Head of caudate nucleus (tissue), 42 donors: Measurements from ENCODE around the gene PDZK1IP1.
A peak's percentile ranks its signal among the peaks of the same experiment; 100 is the strongest.

Experiments used
- DNase-seq, 42 donors: peaks; one replicate each; pipeline versions ENCODE4 v3.0.0 to v3.0.0-alpha.2; 2020 to 2021; ENCODE audit warnings: mixed read lengths in 7 of 42
- intact Hi-C: fragments of 100-400 bp; cut with DNase I; formaldehyde crosslinking; loops from one replicate; pipeline ENCODE4 v1.15.0; 2022

Gene PDZK1IP1, protein sequence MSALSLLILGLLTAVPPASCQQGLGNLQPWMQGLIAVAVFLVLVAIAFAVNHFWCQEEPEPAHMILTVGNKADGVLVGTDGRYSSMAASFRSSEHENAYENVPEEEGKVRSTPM

GRCh38 chr1:47189844-47190508, at the start of gene PDZK1IP1:
TSS of gene PDZK1IP1 (minus strand) at chr1:47190036. CDS start at chr1:47189932, 104 bp downstream.
- DNase-seq = peak in 22 of 42 donors; percentile 8 to 76 (median 44)

DNA sequence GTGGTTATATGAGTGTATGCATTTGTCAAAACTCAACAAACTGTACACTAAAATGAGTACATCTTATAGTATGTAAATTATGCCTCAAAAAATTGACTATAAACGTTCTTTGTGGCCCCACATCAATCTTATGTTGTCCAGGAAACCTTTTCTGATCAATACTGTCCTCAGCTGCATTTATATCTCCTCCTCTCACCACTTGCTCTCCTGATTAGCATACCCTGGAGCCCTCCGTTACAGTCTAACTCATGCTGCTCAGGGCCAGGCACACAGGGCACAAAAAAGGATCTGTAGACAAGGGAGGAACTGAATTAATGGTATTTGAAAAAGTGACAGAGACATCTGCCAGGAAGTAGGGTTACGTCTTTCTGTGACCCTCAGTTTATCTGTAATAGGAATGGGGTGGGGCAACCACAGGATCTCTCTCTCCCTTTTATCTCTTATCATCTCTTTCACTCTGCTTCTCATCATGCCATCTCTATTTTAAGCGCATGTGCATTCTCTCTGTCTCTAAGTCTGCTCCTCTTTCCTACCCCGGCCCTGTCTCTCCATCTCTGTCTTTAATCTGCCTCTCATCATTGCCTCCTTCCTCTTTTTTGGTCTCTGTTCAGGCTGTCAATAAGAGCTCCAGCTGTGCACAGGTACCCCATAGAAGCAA, 49.2 kb upstream of the PDZK1IP1 start:
- no peak for DNase-seq
- intact Hi-C loops = no loop called here

More at GRCh38 chr1:47189844-47190508, at the start of gene PDZK1IP1:
- intact Hi-C loops = no loop called here

GRCh38 chr1:47235806-47236205, 46.0 kb upstream of the PDZK1IP1 start:
- intact Hi-C loops = no loop called here
- peak in 2 of 42 donors; percentile 5 to 28 for DNase-seq

- peak in 38 of 42 donors; percentile 20 to 74 (median 52) for DNase-seq
- intact Hi-C loops = no loop called here
Measured at GRCh38 chr1:47235241-47235681, 45.4 kb upstream of the PDZK1IP1 start.

DNA sequence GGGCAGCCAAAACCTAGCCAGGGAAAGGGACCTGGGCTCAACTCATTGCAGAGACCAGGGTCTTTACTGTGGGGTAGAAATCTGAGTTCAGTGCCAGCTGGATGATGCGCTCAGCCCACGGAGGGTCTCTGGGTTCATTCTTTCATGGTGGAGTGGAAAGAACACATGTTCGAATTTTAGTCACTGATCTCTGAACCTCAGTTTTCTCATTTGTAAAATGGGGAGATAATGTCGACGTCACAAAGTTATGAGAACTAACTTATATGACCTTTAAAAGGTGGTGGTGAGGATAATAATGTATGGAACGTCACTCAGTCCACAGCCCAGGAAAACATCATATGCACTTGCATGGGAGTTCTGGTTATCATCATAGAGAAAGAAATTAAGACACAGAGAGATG, 43.4 kb upstream of the PDZK1IP1 start:
- DNase-seq = no peak
- intact Hi-C loops = no loop called here

- intact Hi-C loops = no loop called here
- DNase-seq = no peak
Measured at GRCh38 chr1:47232187-47232874, 42.5 kb upstream of the PDZK1IP1 start, which contains the start of gene TAL1. TSS of gene TAL1 (minus strand) at chr1:47232225. CDS start at chr1:47225888, 6,337 bp downstream.

DNA sequence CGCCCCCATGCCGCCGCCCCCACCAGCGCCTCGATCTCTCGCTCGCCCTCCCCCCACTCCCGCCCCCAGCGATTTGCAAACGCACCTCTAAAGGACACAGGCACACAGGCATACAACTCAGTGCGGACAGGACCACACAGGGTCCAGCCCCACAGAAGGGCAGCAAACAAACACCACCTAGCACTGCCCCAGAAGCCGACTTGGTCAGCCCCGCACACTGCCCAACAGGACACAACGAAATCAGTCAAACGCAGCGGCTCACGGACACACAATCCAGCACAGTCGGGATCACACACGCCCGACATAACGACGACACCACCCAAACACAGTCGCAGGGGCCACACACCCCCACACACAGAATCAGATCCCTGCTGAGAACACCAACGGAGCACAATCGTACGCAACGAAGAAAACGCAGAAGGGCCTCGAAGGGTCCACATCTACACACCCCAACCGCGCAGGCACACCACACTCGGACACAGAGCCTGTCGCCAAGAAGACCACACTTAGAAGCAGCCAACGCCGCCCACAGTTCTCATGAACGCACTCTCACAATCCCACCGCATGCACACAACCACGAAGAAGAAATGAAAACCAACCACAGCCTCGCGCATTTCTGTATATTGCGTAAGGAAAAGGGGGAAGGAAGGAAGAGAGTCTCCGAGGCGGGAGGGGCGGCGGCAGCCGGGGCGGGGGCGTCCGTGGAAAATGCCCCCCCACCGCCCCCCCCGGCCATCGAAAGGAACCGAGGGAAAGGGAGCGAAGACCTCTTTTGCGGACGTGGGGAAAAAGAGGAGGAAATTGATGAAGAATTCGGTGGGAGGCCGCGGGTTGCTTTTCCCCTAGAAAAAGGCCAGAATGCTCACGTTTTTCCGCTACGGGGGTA, 41.7 kb upstream of the PDZK1IP1 start:
- peak in 28 of 42 donors; percentile 13 to 57 (median 37) for DNase-seq

GRCh38 chr1:47230692-47231300, 41.0 kb upstream of the PDZK1IP1 start:
- no peak for DNase-seq
- intact Hi-C loops = no loop called here

More for the DNA sequence above, 41.7 kb upstream of the PDZK1IP1 start:
- intact Hi-C loops = no loop called here

- DNase-seq = no peak
- intact Hi-C loops = no loop called here
Measured at GRCh38 chr1:47229886-47230691, 40.3 kb upstream of the PDZK1IP1 start.

DNA sequence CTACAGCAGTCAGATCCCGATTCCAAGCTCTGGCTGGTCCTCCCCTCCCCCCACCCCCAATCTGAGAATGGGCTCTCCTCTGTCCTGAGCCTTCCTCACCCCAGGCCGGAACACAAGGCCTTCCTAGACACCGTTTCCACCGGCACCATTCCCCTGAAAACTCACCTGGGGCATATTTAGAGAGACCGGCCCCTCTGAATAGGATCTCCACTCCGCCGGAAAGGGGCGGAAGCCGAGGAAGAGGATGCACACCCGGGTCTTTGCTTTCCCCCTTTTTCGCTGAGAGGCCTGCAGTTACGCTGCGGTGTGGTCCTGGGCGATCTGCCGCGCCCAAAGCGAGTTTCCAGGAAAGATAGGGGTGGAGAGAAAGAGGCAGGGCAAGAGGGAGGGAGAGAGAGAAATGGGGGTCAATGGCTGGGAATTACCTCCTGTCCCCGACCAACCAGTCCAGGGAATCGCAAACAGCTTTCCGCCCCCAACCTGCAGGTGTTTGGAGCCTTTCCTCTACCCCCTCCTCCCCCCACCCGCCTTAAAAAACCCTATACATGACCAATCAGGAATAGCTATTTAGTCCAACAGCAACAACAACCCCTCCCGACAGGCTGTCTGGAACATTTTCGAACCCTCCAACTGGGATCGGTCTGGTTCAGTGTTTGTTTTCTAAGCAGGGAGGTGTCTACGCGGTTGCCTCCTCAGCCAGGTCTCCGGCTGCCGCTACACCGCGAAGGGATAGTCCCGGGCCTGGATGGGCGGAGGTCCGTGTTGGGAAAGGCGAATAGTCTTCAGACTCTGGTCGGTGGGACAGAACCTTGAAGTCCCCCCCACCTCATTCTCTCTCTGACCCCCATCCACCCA, 39.4 kb upstream of the PDZK1IP1 start:
- no peak for DNase-seq
- intact Hi-C loops = no loop called here

DNA sequence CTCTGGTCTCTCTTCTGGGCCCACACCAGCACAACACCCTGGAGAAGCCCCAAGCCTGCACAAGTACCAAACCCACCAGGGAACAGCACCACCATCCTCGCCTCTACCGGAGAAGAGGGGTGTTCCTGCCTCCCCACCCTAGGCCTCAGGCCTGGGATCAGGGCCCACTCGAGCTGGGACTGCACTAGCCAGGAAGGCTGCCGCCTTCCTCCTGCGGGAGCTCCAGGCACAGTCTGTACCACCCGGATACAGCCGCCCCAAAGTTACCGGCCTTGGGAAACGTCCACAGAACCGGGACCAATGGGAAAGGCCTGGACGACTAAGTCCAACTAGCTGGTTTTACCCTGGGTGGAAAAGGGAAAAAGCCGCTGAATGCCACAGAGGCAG, 38.8 kb upstream of the PDZK1IP1 start:
- intact Hi-C loops = no loop called here
- no peak for DNase-seq

GRCh38 chr1:47227341-47228232, 37.8 kb upstream of the PDZK1IP1 start:
- intact Hi-C loops = no loop called here

GRCh38 chr1:47226839-47227215, 37.0 kb upstream of the PDZK1IP1 start:
- no peak for DNase-seq
- intact Hi-C loops = no loop called here

More at GRCh38 chr1:47227341-47228232, 37.8 kb upstream of the PDZK1IP1 start:
- no peak for DNase-seq

GRCh38 chr1:47226121-47226838, 36.4 kb upstream of the PDZK1IP1 start:
- intact Hi-C loops = no loop called here
- no peak for DNase-seq
